Upper lobe of right lung (tissue), 1 donor: ENCODE measurements around the gene BMPR1B. TPM values are rescaled to one million over a fixed set of nuclear protein-coding genes. Genes with fewer than 3 reads are reported as not detected.

Experiments used
- ATAC-seq: fragments of 200-7000 bp; cut with Tn5 transposase; one replicate; pipeline ENCODE4 v1.9.1; 2020; ENCODE audit warnings: mild to moderate bottlenecking, moderate library complexity
- DNase-seq: peaks from one replicate; pipeline ENCODE4 v3.0.0-alpha.2; 2020
- H3K27ac ChIP-seq: fragments of 200-600 bp; one replicate; pipeline ENCODE4 v1.8.0; 2022
- H3K27me3 ChIP-seq: fragments of 200-600 bp; one replicate; pipeline ENCODE4 v1.8.0; 2022; ENCODE audit warnings: mild to moderate bottlenecking
- H3K36me3 ChIP-seq: fragments of 200-600 bp; one replicate; pipeline ENCODE4 v1.8.0; 2022
- H3K4me1 ChIP-seq: fragments of 200-600 bp; one replicate; pipeline ENCODE4 v1.8.0; 2022
- H3K4me3 ChIP-seq: fragments of 200-600 bp; one replicate; pipeline ENCODE4 v1.8.0; 2022; ENCODE audit warnings: mild to moderate bottlenecking
- H3K9me3 ChIP-seq: fragments of 200-600 bp; one replicate; pipeline ENCODE4 v1.8.0; 2022
- intact Hi-C: fragments of 100-400 bp; cut with DNase I; formaldehyde crosslinking; loops from one replicate; pipeline ENCODE4 v1.11.0; 2022
- total RNA-seq: library from RNA; stranded (reverse); fragmentation: NEBNext Ultra II Directional; extraction: Animal tissue kit (Norgen Biotek cat#: 25700); gene quantifications from one replicate; pipeline ENCODE4 v1.2.1, GENCODE V29; 2021
- TF ChIP-seq, protein P1 (sequence below): fragments of 200-600 bp; IDR thresholded peaks from one replicate; pipeline ENCODE4 v1.8.0; 2022; ENCODE audit warnings: antibody characterized with exemption
- donor health status: DM: no; HTN: yes; CAD: no; lungs with severe emphysema.

The BMPR1B gene
- total RNA-seq, 1 donor from 2014 or later: 3.0 TPM

DNA sequence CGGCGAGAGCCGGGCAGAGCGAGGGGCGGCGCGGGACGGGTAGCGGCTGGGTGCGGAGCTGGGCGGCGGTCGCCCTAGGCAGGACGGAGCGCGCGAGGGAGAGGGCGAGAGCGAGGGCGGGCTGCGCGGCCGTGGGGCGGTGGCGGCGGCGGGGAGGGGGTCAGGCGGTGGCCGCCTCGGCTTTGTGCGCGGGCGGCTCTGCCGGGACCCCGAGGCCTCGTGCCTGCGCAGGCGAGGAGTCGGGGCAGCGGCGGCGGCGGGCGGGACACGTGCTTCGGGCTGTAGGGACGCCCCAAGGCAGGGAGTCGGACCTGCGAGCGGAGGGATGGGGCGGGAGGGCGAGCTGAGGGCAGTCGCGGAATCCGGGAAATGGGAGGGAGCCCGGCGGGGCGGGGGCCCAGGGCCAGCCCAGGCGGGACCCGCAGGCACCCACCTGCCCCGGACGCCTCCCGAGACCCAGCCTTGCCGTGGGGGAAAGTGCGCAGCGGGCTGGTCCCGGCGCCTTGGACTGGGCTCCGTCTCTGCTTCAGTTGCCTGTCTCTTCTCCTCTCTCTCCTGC lies 465 bp downstream of the BMPR1B start:
- Histone ChIP-seq H3K27ac (no peak overlapping the region), H3K4me1 (peaks cover 4% of the 10 kb centered on the region), H3K36me3 (no peaks in the 10 kb centered on the region), H3K4me3 (peak overlapping the region; percentile 43), H3K27me3 (peaks cover 41% of the 10 kb centered on the region), H3K9me3 (no peaks in the 10 kb centered on the region)
- DNase-seq: peak; percentile 69
- ATAC-seq: peak; percentile 79
- TF ChIP-seq, protein P1, sequence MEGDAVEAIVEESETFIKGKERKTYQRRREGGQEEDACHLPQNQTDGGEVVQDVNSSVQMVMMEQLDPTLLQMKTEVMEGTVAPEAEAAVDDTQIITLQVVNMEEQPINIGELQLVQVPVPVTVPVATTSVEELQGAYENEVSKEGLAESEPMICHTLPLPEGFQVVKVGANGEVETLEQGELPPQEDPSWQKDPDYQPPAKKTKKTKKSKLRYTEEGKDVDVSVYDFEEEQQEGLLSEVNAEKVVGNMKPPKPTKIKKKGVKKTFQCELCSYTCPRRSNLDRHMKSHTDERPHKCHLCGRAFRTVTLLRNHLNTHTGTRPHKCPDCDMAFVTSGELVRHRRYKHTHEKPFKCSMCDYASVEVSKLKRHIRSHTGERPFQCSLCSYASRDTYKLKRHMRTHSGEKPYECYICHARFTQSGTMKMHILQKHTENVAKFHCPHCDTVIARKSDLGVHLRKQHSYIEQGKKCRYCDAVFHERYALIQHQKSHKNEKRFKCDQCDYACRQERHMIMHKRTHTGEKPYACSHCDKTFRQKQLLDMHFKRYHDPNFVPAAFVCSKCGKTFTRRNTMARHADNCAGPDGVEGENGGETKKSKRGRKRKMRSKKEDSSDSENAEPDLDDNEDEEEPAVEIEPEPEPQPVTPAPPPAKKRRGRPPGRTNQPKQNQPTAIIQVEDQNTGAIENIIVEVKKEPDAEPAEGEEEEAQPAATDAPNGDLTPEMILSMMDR: no peak
- intact Hi-C loops: no loop called here

- Histone ChIP-seq H3K9me3 (no peaks in the 10 kb centered on the region), H3K36me3 (no peaks in the 10 kb centered on the region), H3K4me3 (peak overlapping the region; percentile 43), H3K27ac (no peak overlapping the region), H3K27me3 (peaks cover 41% of the 10 kb centered on the region), H3K4me1 (peaks cover 4% of the 10 kb centered on the region)
- TF ChIP-seq, protein P1: no peak
- DNase-seq: no peak
- intact Hi-C loops: no loop called here
- peak; percentile 8 for ATAC-seq
These were observed 1.1 kb downstream of the BMPR1B start for GRCh38 chr4:94758700-94759399.

GRCh38 chr4:94759767-94760211 lies 2.0 kb downstream of the BMPR1B start:
- TF ChIP-seq, protein P1: no peak
- DNase-seq (no peak), ATAC-seq (no peak)
- peaks cover 37% of the 10 kb centered on the region for H3K27me3 ChIP-seq
- H3K4me3 ChIP-seq: no peak overlapping the region
- no peaks in the 10 kb centered on the region for H3K9me3 ChIP-seq
- no peak overlapping the region for H3K27ac ChIP-seq
- intact Hi-C loops: no loop called here
- no peaks in the 10 kb centered on the region for H3K36me3 ChIP-seq
- H3K4me1 ChIP-seq: peaks cover 4% of the 10 kb centered on the region

- ATAC-seq: no peak
- intact Hi-C loops: no loop called here
These were observed 4.6 kb downstream of the BMPR1B start for GRCh38 chr4:94762326-94762725.

DNA sequence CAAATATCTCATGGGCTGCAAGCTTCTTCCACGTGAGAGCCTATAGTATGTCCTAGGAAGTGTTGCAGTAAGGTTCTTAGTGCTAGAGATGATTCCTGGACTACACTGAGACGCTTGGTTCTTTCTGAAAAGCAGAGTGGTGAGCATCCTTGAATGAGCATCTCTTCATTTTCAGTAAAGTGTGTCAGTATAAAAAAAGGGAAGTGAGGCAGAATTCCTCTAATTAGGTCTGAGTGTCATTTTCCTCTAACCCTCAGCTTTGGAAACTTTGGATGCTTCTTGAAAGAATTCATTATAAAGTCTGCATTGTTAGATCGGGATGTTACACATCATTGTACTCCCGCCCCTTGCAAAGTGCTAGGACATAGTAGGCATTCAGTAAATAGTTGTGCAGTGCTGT lies 5.2 kb downstream of the BMPR1B start:
- H3K4me3 ChIP-seq: no peak overlapping the region
- H3K4me1 ChIP-seq: no peaks in the 10 kb centered on the region
- H3K36me3 ChIP-seq: no peaks in the 10 kb centered on the region
- DNase-seq (no peak), ATAC-seq (no peak)
- peaks cover 21% of the 10 kb centered on the region for H3K27me3 ChIP-seq
- no peaks in the 10 kb centered on the region for H3K9me3 ChIP-seq
- TF ChIP-seq, protein P1: no peak
- H3K27ac ChIP-seq: no peak overlapping the region
- intact Hi-C loops: no loop called here

More at GRCh38 chr4:94762326-94762725, 4.6 kb downstream of the BMPR1B start:
- H3K27me3 ChIP-seq: peaks cover 24% of the 10 kb centered on the region
- H3K4me1 ChIP-seq: peaks cover 3% of the 10 kb centered on the region
- no peak overlapping the region for H3K27ac ChIP-seq
- no peak for DNase-seq
- TF ChIP-seq, protein P1: no peak
- H3K9me3 ChIP-seq: no peaks in the 10 kb centered on the region
- H3K36me3 ChIP-seq: no peaks in the 10 kb centered on the region
- no peak overlapping the region for H3K4me3 ChIP-seq
